ENCODE data around the gene SLC18A3.

- TF ChIP-seq CTCF (IDR thresholded peaks at IDR 0.05) (no peak), POLR2AphosphoS5 (IDR thresholded peaks at IDR 0.05) (no peak)
Measured at GRCh38 chr10:49615213-49615612, 5.1 kb downstream of the SLC18A3 start.

Measured in esophagus muscularis mucosa (tissue), 3 donors.